ENCODE results near the gene SERP2. TPM values are rescaled to one million over a fixed set of nuclear protein-coding genes. Genes with fewer than 3 reads are reported as not detected.

Gene SERP2
- total and polyA plus RNA-seq, 9 of the 15 experiments (the other 6 are each of a cell fraction or from before 2014, with no cell fraction given) = 0.13 TPM; not detected in 8

GRCh38 chr13:44386913-44387556 lies 13.4 kb downstream of the SERP2 start (continued):
- TF ChIP-seq CUX1 (CRISPR knock-in tag; IDR thresholded peaks at IDR 0.05) (no peak), IRF9 (tag; IDR thresholded peaks at IDR 0.05) (no peak), E2F4 (CRISPR knock-in tag; IDR thresholded peaks at IDR 0.05; ENCODE audit: low read depth) (no peak), NFXL1 (CRISPR knock-in tag; IDR thresholded peaks at IDR 0.05) (no peak), DDX20 (tag; IDR thresholded peaks at IDR 0.05; ENCODE audit: low read depth) (no peak), TRIM25 (IDR thresholded peaks at IDR 0.05; ENCODE audit: borderline replicate concordance) (no peak), MEF2A (IDR thresholded peaks at IDR 0.05; ENCODE audit: control insufficient read depth, low read depth, low read length) (0 out of 2 replicates have a peak, but pooled peaks have one; percentile 20), SMARCB1 (IDR thresholded peaks at IDR 0.05; ENCODE audit: insufficient read length, low read depth) (no peak), KLF10 (CRISPR knock-in tag; IDR thresholded peaks at IDR 0.05) (no peak), HDGF (IDR thresholded peaks at IDR 0.05) (no peak)
- TF ChIP-seq, protein P1, sequence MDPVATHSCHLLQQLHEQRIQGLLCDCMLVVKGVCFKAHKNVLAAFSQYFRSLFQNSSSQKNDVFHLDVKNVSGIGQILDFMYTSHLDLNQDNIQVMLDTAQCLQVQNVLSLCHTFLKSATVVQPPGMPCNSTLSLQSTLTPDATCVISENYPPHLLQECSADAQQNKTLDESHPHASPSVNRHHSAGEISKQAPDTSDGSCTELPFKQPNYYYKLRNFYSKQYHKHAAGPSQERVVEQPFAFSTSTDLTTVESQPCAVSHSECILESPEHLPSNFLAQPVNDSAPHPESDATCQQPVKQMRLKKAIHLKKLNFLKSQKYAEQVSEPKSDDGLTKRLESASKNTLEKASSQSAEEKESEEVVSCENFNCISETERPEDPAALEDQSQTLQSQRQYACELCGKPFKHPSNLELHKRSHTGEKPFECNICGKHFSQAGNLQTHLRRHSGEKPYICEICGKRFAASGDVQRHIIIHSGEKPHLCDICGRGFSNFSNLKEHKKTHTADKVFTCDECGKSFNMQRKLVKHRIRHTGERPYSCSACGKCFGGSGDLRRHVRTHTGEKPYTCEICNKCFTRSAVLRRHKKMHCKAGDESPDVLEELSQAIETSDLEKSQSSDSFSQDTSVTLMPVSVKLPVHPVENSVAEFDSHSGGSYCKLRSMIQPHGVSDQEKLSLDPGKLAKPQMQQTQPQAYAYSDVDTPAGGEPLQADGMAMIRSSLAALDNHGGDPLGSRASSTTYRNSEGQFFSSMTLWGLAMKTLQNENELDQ (CRISPR knock-in tag; IDR thresholded peaks at IDR 0.05; ENCODE audit: borderline replicate concordance) = no peak
- TF ChIP-seq, protein P2, sequence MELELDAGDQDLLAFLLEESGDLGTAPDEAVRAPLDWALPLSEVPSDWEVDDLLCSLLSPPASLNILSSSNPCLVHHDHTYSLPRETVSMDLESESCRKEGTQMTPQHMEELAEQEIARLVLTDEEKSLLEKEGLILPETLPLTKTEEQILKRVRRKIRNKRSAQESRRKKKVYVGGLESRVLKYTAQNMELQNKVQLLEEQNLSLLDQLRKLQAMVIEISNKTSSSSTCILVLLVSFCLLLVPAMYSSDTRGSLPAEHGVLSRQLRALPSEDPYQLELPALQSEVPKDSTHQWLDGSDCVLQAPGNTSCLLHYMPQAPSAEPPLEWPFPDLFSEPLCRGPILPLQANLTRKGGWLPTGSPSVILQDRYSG (tag; conservative IDR thresholded peaks at IDR 0.05; ENCODE audit: low read depth) = no peak

Data from K562 (cell line).